Testis (tissue), 3 donors: Measurements from ENCODE around the gene FGF12. TPM values are rescaled to one million over a fixed set of nuclear protein-coding genes. Genes with fewer than 3 reads are reported as not detected.

Source experiments
- DNase-seq: peaks from one replicate; pipeline ENCODE4 v3.0.0-alpha.2; 2019
- H3K27ac ChIP-seq, 2 donors: fragments of 200-600 bp; sonication (generic); one replicate each; pipeline ENCODE4 v1.5.1; 2019
- H3K27me3 ChIP-seq: fragments of 200-600 bp; sonication (generic); one replicate; pipeline ENCODE4 v1.5.1; 2019
- H3K36me3 ChIP-seq: fragments of 200-600 bp; sonication (generic); one replicate; pipeline ENCODE4 v1.5.1; 2017; ENCODE audit warnings: low read depth; ENCODE audit errors: missing control alignments
- H3K4me1 ChIP-seq: fragments of 200-600 bp; sonication (generic); one replicate; pipeline ENCODE4 v1.5.1; 2019
- H3K4me3 ChIP-seq, 2 donors: fragments of 200-600 bp; sonication (generic); one replicate each; pipeline ENCODE4 v1.5.1; 2017 to 2019
- H3K9me3 ChIP-seq: fragments of 200-600 bp; sonication (generic); one replicate; pipeline ENCODE4 v1.5.1; 2017
- CTCF ChIP-seq, 3 experiments: fragments of 450-650 bp in 2 of 3; fragments of 200-600 bp in 1 of 3; sonication (generic) in 1 of 3; IDR thresholded peaks; one replicate each; pipeline ENCODE4 v1.5.1; 2016 to 2019; ENCODE audit warnings: antibody characterized with exemption in 3 of 3, mild to moderate bottlenecking in 2 of 3, moderate library complexity in 1 of 3
- POLR2A ChIP-seq: fragments of 450-650 bp; IDR thresholded peaks from one replicate; pipeline ENCODE4 v1.6.1; 2017; ENCODE audit warnings: antibody characterized with exemption, mild to moderate bottlenecking, moderate library complexity
- WGBS, 2 donors: methylation state at CpG; one replicate each; pipeline ENCODE4 v1.1.5; 2018; 5-methylcytosine and 5-hydroxymethylcytosine counted together
- intact Hi-C: fragments of 100-400 bp; cut with DNase I; formaldehyde crosslinking; loops from one replicate; pipeline ENCODE4 v1.15.1; 2023; ENCODE audit warnings: low total_unique reads
- polyA plus RNA-seq: library from polyadenylated mRNA; stranded (reverse); fragments of 350-450 nt; fragmentation: Illumina TruSeq; extraction: RNeasy Lipid Tissue Mini Kit (QIAGEN cat#74804); gene quantifications from one replicate; pipeline ENCODE4 v1.2.3, GENCODE V29; 2014; ENCODE audit warnings: low read depth, low replicate concordance; ENCODE audit not compliant: insufficient read depth
- total RNA-seq, 2 donors: library from RNA; depleted of rRNA; stranded (reverse); fragments of >200 nt; gene quantifications; one replicate each; pipeline ENCODE4 v1.2.3, GENCODE V29; 2016

Gene FGF12
- total and polyA plus RNA-seq, 3 donors from 2014 or later, result 2.3 to 3.3 (median 3.0) TPM

- no peaks in the 10 kb centered on the region for H3K9me3 ChIP-seq
- intact Hi-C loops, result loop anchor here (10.0 kb wide), 1 partner anchor 240 kb away; no protein-coding TSS in a partner anchor
- DNase-seq, result no peak
- H3K4me1 ChIP-seq, result no peaks in the 10 kb centered on the region
- no peaks in the 10 kb centered on the region for H3K36me3 ChIP-seq
- H3K27me3 ChIP-seq, result no peaks in the 10 kb centered on the region
- H3K27ac ChIP-seq, result no peak overlapping the region
- no peak overlapping the region for H3K4me3 ChIP-seq
- TF ChIP-seq CTCF (IDR thresholded peaks at IDR 0.05), result no peak
- TF ChIP-seq POLR2A, result no peak
These were observed 162.7 kb downstream of the FGF12 start for GRCh38 chr3:192564611-192565010.

GRCh38 chr3:192563417-192563816, 163.9 kb downstream of the FGF12 start:
- intact Hi-C loops, result loop anchor here (10.0 kb wide), 1 partner anchor 241 kb away; no protein-coding TSS in a partner anchor
- H3K9me3 ChIP-seq, result no peaks in the 10 kb centered on the region
- no peaks in the 10 kb centered on the region for H3K27me3 ChIP-seq
- no peak for DNase-seq
- no peaks in the 10 kb centered on the region for H3K4me1 ChIP-seq
- H3K36me3 ChIP-seq, result no peaks in the 10 kb centered on the region
- H3K27ac ChIP-seq, result no peak overlapping the region
- TF ChIP-seq CTCF (IDR thresholded peaks at IDR 0.05) (no peak), POLR2A (no peak)
- H3K4me3 ChIP-seq, result no peak overlapping the region

DNA sequence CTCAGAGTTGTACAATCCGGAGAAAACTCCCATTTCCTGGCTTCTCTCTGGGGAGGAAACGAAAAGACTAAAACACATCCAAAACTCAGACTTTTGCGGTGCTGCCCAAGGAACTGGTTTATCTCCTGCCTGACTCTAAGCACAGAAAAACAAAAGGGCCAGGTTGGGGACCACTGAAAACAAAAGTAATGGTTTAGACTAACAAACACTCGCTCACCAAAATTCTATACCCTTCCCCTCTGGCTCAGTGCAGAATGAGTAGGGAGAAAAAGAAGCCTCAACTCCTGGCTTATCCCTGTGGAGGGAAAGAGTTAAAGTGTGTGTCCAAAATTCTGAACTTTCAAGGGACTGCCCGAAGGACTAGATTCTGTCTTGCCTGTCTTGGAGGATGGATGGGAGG, 173.6 kb downstream of the FGF12 start:
- TF ChIP-seq CTCF (IDR thresholded peaks at IDR 0.05), result no peak
- no peak for TF ChIP-seq POLR2A

GRCh38 chr3:192550356-192550755, 177.0 kb downstream of the FGF12 start:
- Histone ChIP-seq H3K4me3 (no peak overlapping the region), H3K9me3 (no peaks in the 10 kb centered on the region), H3K27ac (no peak overlapping the region), H3K27me3 (no peaks in the 10 kb centered on the region), H3K36me3 (no peaks in the 10 kb centered on the region), H3K4me1 (no peaks in the 10 kb centered on the region)
- 75% methylated on average over 1 of the region's 1 CpG for WGBS, 2 donors
- intact Hi-C loops, result no loop called here
- TF ChIP-seq CTCF (IDR thresholded peaks at IDR 0.05), result no peak
- no peak for TF ChIP-seq POLR2A
- no peak for DNase-seq

More for the DNA sequence above, 173.6 kb downstream of the FGF12 start:
- Histone ChIP-seq H3K27me3 (no peaks in the 10 kb centered on the region), H3K9me3 (no peaks in the 10 kb centered on the region), H3K4me1 (no peaks in the 10 kb centered on the region), H3K27ac (no peak overlapping the region), H3K4me3 (no peak overlapping the region), H3K36me3 (no peaks in the 10 kb centered on the region)
- no peak for DNase-seq
- 68 to 82% methylated on average over 5 of the region's 5 CpGs for WGBS, 2 donors
- intact Hi-C loops, result no loop called here

GRCh38 chr3:192545333-192545732, 182.0 kb downstream of the FGF12 start:
- TF ChIP-seq POLR2A, result no peak
- no peak for TF ChIP-seq CTCF (IDR thresholded peaks at IDR 0.05)
- H3K9me3 ChIP-seq, result no peaks in the 10 kb centered on the region
- no peaks in the 10 kb centered on the region for H3K36me3 ChIP-seq
- no peaks in the 10 kb centered on the region for H3K4me1 ChIP-seq
- intact Hi-C loops, result no loop called here
- DNase-seq, result no peak
- WGBS, 2 donors, result 60 to 74% methylated on average over 5 of the region's 5 CpGs
- H3K27me3 ChIP-seq, result no peaks in the 10 kb centered on the region
- H3K4me3 ChIP-seq, result no peak overlapping the region
- H3K27ac ChIP-seq, result no peak overlapping the region
